Gastroesophageal sphincter (tissue), 3 donors: ENCODE results near the gene GAD1.

Experiments used
- POLR2AphosphoS5 ChIP-seq: sonication (generic); formaldehyde crosslinking; IDR thresholded peaks from one replicate; pipeline ENCODE4 v1.6.1; 2017; ENCODE audit warnings: antibody characterized with exemption
- TF ChIP-seq, protein P1 (sequence below), 4 experiments: fragments of 200-600 bp in 2 of 4; fragments of 450-650 bp in 2 of 4; sonication (generic) in 1 of 4; IDR thresholded peaks; one replicate each; pipeline ENCODE4 v1.5.1; 2017 to 2019; ENCODE audit warnings: antibody characterized with exemption in 4 of 4, mild to moderate bottlenecking in 2 of 4, moderate library complexity in 2 of 4

DNA sequence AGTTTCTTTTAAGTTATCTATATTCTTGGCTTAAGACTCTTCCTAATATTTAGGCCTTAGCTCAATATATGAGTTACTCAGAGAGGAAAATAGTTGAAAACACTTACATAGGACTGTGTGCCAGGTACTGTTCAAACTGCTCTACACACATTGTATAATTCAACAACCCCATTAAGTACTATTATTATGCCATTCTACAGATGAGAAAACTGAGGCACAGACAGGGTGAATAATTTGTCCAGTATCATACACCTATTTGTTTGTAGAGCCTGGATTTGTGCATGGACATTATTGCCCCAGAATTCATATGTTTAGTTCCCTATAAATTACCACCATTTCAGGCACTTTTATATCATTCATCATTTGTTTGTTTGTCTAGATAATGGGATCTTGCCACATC is 17.7 kb upstream of the GAD1 start:
- TF ChIP-seq, protein P1, sequence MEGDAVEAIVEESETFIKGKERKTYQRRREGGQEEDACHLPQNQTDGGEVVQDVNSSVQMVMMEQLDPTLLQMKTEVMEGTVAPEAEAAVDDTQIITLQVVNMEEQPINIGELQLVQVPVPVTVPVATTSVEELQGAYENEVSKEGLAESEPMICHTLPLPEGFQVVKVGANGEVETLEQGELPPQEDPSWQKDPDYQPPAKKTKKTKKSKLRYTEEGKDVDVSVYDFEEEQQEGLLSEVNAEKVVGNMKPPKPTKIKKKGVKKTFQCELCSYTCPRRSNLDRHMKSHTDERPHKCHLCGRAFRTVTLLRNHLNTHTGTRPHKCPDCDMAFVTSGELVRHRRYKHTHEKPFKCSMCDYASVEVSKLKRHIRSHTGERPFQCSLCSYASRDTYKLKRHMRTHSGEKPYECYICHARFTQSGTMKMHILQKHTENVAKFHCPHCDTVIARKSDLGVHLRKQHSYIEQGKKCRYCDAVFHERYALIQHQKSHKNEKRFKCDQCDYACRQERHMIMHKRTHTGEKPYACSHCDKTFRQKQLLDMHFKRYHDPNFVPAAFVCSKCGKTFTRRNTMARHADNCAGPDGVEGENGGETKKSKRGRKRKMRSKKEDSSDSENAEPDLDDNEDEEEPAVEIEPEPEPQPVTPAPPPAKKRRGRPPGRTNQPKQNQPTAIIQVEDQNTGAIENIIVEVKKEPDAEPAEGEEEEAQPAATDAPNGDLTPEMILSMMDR (IDR thresholded peaks at IDR 0.05): no peak
- no peak for TF ChIP-seq POLR2AphosphoS5
